ENCODE results near the gene FCGR3A. TPM values are rescaled to one million over a fixed set of nuclear protein-coding genes. Genes with fewer than 3 reads are reported as not detected.
"Not testable (repeated sequence)": the region's sequence is repeated elsewhere in the genome, so short reads cannot be mapped to it uniquely, and the experiment has no call there.

The FCGR3A gene
- 0.11 TPM in 1 of 2 replicates, not detected in the other for total RNA-seq

- intact Hi-C loops (cut with micrococcal nuclease) = loop anchor here (10.0 kb wide), 1 partner anchor 65 kb away; no protein-coding TSS in a partner anchor
Measured at GRCh38 chr1:161549652-161550051, at the start of gene FCGR3A. FCGR3A (minus strand) TSS chr1:161549818; CDS start chr1:161549736, 82 bp downstream.

- intact Hi-C loops (cut with micrococcal nuclease) = loop anchor here (5.0 kb wide), 1 partner anchor 75 kb away; the partner anchor contains the start of gene HSPA6
Measured at GRCh38 chr1:161597077-161597476, 47.5 kb upstream of the FCGR3A start.

GRCh38 chr1:161595583-161595982 lies 46.0 kb upstream of the FCGR3A start:
- intact Hi-C loops (cut with micrococcal nuclease) = loop anchor here (5.0 kb wide), 1 partner anchor 73 kb away; the partner anchor contains the start of gene HSPA6

GRCh38 chr1:161595173-161595572 lies 45.6 kb upstream of the FCGR3A start:
- intact Hi-C loops (cut with micrococcal nuclease) = loop anchor here (5.0 kb wide), 1 partner anchor 73 kb away; the partner anchor contains the start of gene HSPA6

GRCh38 chr1:161594269-161594984 lies 44.8 kb upstream of the FCGR3A start:
- intact Hi-C loops (cut with micrococcal nuclease) = not testable (repeated sequence)

GRCh38 chr1:161593092-161593755 lies 43.6 kb upstream of the FCGR3A start:
- intact Hi-C loops (cut with micrococcal nuclease) = not testable (repeated sequence)

GRCh38 chr1:161592586-161592985 lies 43.0 kb upstream of the FCGR3A start:
- intact Hi-C loops (cut with micrococcal nuclease) = not testable (repeated sequence)

GRCh38 chr1:161589920-161590319 lies 40.3 kb upstream of the FCGR3A start:
- intact Hi-C loops (cut with micrococcal nuclease) = not testable (repeated sequence)

GRCh38 chr1:161589365-161589764 lies 39.7 kb upstream of the FCGR3A start:
- intact Hi-C loops (cut with micrococcal nuclease) = not testable (repeated sequence)

- intact Hi-C loops (cut with micrococcal nuclease) = not testable (repeated sequence)
Measured at GRCh38 chr1:161588596-161588995, 39.0 kb upstream of the FCGR3A start.

GRCh38 chr1:161582882-161583281 lies 33.3 kb upstream of the FCGR3A start:
- intact Hi-C loops (cut with micrococcal nuclease) = not testable (repeated sequence)

GRCh38 chr1:161580879-161581537 lies 31.4 kb upstream of the FCGR3A start:
- intact Hi-C loops (cut with micrococcal nuclease) = not testable (repeated sequence)

- intact Hi-C loops (cut with micrococcal nuclease) = not testable (repeated sequence)
Measured at GRCh38 chr1:161579856-161580507, 30.4 kb upstream of the FCGR3A start.

- intact Hi-C loops (cut with micrococcal nuclease) = not testable (repeated sequence)
Measured at GRCh38 chr1:161576676-161577075, 27.1 kb upstream of the FCGR3A start.

- intact Hi-C loops (cut with micrococcal nuclease) = not testable (repeated sequence)
Measured at GRCh38 chr1:161571703-161572102, 22.1 kb upstream of the FCGR3A start.

- intact Hi-C loops (cut with micrococcal nuclease) = loop anchor here (1.0 kb wide), 1 partner anchor 175 kb away; no protein-coding TSS in a partner anchor
Measured at GRCh38 chr1:161566602-161566960, 17.0 kb upstream of the FCGR3A start.

GRCh38 chr1:161563522-161563921 lies 13.9 kb upstream of the FCGR3A start:
- intact Hi-C loops (cut with micrococcal nuclease) = not testable (repeated sequence)

- intact Hi-C loops (cut with micrococcal nuclease) = not testable (repeated sequence)
Measured at GRCh38 chr1:161562441-161562840, 12.8 kb upstream of the FCGR3A start.

GRCh38 chr1:161560960-161561715 lies 11.5 kb upstream of the FCGR3A start:
- intact Hi-C loops (cut with micrococcal nuclease) = not testable (repeated sequence)

Data from T-helper 2 cell treated with Interferon-gamma antibody and Interleukin-4, amounts not matched to agents 100 ng/mL and 5 ng/mL, for 36 hours (primary cell).